Measurements from ENCODE around the gene PLA2G2D. TPM values are rescaled to one million over a fixed set of nuclear protein-coding genes. Genes with fewer than 3 reads are reported as not detected.

The PLA2G2D gene
- total and polyA plus RNA-seq, 2 experiments from 2014 or later = not detected

DNA sequence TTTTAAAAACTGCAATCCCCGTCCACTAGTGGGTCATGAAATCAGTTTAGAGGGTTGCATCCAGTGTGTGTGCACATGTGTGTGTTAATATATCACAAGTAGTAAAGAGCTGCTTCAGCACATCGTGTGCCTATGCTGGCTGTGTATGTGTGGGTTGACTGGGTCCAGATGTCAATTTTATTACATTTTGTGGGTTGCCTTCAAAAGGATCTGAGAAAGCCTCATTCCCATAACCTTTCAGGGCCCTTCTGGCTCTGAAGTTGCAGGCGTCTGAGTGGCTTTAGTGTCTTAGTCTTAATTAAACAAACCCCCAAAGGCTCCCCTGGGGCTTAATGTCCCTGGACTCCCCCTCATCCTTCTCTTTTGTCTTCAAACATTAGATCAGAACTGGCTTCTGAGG lies 19.8 kb downstream of the PLA2G2D start:
- Histone ChIP-seq H3K4me1 (ENCODE audit: insufficient read depth) (no peaks in the 10 kb centered on the region; the same call in 1 of the 2 replicates), H3K4me2 (no peak overlapping the region), H3K27ac (ENCODE audit: low read depth) (no peak overlapping the region), H3K4me3 (no peak overlapping the region), H3K36me3 (ENCODE audit: insufficient read depth) (no peaks in the 10 kb centered on the region; the same call in 1 of the 2 replicates), H3F3A (replicated peaks; ENCODE audit: low read depth) (no peaks in the 10 kb centered on the region), H4K20me1 (replicated peaks; ENCODE audit: insufficient read depth) (no peaks in the 10 kb centered on the region), H3K9me2 (ENCODE audit: insufficient read depth) (no peaks in the 10 kb centered on the region), H3K27me3 (ENCODE audit: insufficient read depth) (no peaks in the 10 kb centered on the region), H2AFZ (no peak overlapping the region), H3K79me2 (replicated peaks; ENCODE audit: insufficient read depth) (no peaks in the 10 kb centered on the region)
- H3K9me3 Mint-ChIP-seq = peaks cover 45% of the 10 kb centered on the region
- peaks cover 40% of the 10 kb centered on the region for H3K36me3 Mint-ChIP-seq (ENCODE audit: low read depth)
- ATAC-seq (no peak), DNase-seq (ENCODE audit: low spot score) (no peak)
- TF ChIP-seq, protein P1, sequence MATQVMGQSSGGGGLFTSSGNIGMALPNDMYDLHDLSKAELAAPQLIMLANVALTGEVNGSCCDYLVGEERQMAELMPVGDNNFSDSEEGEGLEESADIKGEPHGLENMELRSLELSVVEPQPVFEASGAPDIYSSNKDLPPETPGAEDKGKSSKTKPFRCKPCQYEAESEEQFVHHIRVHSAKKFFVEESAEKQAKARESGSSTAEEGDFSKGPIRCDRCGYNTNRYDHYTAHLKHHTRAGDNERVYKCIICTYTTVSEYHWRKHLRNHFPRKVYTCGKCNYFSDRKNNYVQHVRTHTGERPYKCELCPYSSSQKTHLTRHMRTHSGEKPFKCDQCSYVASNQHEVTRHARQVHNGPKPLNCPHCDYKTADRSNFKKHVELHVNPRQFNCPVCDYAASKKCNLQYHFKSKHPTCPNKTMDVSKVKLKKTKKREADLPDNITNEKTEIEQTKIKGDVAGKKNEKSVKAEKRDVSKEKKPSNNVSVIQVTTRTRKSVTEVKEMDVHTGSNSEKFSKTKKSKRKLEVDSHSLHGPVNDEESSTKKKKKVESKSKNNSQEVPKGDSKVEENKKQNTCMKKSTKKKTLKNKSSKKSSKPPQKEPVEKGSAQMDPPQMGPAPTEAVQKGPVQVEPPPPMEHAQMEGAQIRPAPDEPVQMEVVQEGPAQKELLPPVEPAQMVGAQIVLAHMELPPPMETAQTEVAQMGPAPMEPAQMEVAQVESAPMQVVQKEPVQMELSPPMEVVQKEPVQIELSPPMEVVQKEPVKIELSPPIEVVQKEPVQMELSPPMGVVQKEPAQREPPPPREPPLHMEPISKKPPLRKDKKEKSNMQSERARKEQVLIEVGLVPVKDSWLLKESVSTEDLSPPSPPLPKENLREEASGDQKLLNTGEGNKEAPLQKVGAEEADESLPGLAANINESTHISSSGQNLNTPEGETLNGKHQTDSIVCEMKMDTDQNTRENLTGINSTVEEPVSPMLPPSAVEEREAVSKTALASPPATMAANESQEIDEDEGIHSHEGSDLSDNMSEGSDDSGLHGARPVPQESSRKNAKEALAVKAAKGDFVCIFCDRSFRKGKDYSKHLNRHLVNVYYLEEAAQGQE (IDR thresholded peaks at IDR 0.05; ENCODE audit: unreplicated experiment) = no peak
- TF ChIP-seq EZH2 (IDR thresholded peaks at IDR 0.05; ENCODE audit: low read depth, unreplicated experiment) (no peak), STAT1 (IDR thresholded peaks at IDR 0.05; ENCODE audit: unreplicated experiment) (no peak), EZH2phosphoT487 (IDR thresholded peaks at IDR 0.05; ENCODE audit: unreplicated experiment) (no peak), CREB1 (CRISPR knock-in tag; IDR thresholded peaks at IDR 0.05; ENCODE audit: low read depth) (no peak), JUNB (IDR thresholded peaks at IDR 0.05; ENCODE audit: unreplicated experiment) (no peak), ZNF114 (CRISPR knock-in tag; IDR thresholded peaks at IDR 0.05) (no peak), POLR2AphosphoS5 (IDR thresholded peaks at IDR 0.05; ENCODE audit: low read depth) (no peak), NANOG (IDR thresholded peaks at IDR 0.05; ENCODE audit: borderline replicate concordance) (no peak), CTCF (conservative IDR thresholded peaks at IDR 0.05; ENCODE audit: low read depth in 2 of 2) (no peak)
- TF ChIP-seq, protein P2, sequence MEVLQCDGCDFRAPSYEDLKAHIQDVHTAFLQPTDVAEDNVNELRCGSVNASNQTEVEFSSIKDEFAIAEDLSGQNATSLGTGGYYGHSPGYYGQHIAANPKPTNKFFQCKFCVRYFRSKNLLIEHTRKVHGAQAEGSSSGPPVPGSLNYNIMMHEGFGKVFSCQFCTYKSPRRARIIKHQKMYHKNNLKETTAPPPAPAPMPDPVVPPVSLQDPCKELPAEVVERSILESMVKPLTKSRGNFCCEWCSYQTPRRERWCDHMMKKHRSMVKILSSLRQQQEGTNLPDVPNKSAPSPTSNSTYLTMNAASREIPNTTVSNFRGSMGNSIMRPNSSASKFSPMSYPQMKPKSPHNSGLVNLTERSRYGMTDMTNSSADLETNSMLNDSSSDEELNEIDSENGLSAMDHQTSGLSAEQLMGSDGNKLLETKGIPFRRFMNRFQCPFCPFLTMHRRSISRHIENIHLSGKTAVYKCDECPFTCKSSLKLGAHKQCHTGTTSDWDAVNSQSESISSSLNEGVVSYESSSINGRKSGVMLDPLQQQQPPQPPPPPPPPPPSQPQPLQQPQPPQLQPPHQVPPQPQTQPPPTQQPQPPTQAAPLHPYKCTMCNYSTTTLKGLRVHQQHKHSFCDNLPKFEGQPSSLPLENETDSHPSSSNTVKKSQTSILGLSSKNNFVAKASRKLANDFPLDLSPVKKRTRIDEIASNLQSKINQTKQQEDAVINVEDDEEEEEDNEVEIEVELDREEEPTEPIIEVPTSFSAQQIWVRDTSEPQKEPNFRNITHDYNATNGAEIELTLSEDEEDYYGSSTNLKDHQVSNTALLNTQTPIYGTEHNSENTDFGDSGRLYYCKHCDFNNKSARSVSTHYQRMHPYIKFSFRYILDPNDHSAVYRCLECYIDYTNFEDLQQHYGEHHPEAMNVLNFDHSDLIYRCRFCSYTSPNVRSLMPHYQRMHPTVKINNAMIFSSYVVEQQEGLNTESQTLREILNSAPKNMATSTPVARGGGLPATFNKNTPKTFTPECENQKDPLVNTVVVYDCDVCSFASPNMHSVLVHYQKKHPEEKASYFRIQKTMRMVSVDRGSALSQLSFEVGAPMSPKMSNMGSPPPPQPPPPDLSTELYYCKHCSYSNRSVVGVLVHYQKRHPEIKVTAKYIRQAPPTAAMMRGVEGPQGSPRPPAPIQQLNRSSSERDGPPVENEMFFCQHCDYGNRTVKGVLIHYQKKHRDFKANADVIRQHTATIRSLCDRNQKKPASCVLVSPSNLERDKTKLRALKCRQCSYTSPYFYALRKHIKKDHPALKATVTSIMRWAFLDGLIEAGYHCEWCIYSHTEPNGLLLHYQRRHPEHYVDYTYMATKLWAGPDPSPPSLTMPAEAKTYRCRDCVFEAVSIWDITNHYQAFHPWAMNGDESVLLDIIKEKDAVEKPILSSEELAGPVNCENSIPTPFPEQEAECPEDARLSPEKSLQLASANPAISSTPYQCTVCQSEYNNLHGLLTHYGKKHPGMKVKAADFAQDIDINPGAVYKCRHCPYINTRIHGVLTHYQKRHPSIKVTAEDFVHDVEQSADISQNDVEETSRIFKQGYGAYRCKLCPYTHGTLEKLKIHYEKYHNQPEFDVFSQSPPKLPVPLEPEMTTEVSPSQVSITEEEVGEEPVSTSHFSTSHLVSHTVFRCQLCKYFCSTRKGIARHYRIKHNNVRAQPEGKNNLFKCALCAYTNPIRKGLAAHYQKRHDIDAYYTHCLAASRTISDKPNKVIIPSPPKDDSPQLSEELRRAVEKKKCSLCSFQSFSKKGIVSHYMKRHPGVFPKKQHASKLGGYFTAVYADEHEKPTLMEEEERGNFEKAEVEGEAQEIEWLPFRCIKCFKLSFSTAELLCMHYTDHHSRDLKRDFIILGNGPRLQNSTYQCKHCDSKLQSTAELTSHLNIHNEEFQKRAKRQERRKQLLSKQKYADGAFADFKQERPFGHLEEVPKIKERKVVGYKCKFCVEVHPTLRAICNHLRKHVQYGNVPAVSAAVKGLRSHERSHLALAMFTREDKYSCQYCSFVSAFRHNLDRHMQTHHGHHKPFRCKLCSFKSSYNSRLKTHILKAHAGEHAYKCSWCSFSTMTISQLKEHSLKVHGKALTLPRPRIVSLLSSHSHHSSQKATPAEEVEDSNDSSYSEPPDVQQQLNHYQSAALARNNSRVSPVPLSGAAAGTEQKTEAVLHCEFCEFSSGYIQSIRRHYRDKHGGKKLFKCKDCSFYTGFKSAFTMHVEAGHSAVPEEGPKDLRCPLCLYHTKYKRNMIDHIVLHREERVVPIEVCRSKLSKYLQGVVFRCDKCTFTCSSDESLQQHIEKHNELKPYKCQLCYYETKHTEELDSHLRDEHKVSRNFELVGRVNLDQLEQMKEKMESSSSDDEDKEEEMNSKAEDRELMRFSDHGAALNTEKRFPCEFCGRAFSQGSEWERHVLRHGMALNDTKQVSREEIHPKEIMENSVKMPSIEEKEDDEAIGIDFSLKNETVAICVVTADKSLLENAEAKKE (CRISPR knock-in tag; IDR thresholded peaks at IDR 0.05) = no peak
- TF ChIP-seq, protein P3, sequence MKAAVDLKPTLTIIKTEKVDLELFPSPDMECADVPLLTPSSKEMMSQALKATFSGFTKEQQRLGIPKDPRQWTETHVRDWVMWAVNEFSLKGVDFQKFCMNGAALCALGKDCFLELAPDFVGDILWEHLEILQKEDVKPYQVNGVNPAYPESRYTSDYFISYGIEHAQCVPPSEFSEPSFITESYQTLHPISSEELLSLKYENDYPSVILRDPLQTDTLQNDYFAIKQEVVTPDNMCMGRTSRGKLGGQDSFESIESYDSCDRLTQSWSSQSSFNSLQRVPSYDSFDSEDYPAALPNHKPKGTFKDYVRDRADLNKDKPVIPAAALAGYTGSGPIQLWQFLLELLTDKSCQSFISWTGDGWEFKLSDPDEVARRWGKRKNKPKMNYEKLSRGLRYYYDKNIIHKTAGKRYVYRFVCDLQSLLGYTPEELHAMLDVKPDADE (IDR thresholded peaks at IDR 0.05) = no peak
- H3K27ac Mint-ChIP-seq = no peak overlapping the region
- 0 out of 3 replicates have a peak, but pooled peaks cover 2% of the 10 kb centered on the region for H3K4me1 Mint-ChIP-seq
- peaks cover 3% of the 10 kb centered on the region for H3K27me3 Mint-ChIP-seq (ENCODE audit: insufficient read depth, low read depth, poor library complexity)
- no peak overlapping the region for H3K4me3 Mint-ChIP-seq

Measured in GM23338 (cell line).